HG03108 (cell line): ENCODE data around the gene CCDC12.

ENCODE experiments used
- ATAC-seq: cut with Tn5 transposase; IDR thresholded peaks from one replicate; pipeline ENCODE4 v1.9.1; 2021; ENCODE audit warnings: moderate library complexity; ENCODE audit not compliant: unreplicated experiment

Gene CCDC12

GRCh38 chr3:46878781-46879436 lies 97.6 kb downstream of the CCDC12 start:
- peak; percentile 57 for ATAC-seq

DNA sequence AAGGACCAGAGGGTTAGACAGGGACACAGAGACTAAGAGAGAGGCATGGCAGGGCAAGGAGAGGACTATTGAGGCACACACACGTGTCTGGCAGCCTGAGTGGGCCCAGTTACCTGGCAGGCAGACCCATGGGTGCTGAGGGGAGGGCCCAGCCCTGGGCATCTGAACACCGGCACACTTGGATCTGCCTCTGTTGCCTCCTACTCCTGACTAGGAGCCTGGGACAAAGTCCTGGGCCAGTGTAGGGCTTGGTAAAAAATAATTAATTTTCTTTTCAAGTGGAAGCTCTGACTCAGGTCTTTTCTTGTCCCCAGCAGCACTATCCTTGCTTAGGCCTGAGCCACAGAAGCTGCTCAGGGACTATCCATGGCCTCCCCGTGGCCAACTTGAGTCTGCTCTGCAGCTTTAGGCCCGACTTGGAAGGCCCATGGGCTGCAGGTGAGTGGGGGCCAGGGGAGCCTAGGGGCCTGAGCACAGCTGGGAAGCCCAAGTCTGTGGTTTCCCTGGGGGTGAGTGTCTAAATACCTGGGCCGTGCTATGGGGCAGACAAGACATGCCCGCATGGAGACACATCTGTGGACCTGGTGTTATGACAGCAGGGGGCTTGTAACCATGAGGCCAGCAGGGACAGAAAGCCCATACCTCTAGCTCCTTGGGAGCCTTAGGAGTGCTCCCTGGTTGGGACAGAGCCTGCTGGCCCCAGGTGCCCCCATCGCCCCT lies 99.0 kb downstream of the CCDC12 start, which contains the start of gene PTH1R:
TSS of gene PTH1R (plus strand) at position 316 of the 720 bp plus-strand sequence. CDS start 5,839 bp downstream, outside the sequence.
- ATAC-seq = no peak

DNA sequence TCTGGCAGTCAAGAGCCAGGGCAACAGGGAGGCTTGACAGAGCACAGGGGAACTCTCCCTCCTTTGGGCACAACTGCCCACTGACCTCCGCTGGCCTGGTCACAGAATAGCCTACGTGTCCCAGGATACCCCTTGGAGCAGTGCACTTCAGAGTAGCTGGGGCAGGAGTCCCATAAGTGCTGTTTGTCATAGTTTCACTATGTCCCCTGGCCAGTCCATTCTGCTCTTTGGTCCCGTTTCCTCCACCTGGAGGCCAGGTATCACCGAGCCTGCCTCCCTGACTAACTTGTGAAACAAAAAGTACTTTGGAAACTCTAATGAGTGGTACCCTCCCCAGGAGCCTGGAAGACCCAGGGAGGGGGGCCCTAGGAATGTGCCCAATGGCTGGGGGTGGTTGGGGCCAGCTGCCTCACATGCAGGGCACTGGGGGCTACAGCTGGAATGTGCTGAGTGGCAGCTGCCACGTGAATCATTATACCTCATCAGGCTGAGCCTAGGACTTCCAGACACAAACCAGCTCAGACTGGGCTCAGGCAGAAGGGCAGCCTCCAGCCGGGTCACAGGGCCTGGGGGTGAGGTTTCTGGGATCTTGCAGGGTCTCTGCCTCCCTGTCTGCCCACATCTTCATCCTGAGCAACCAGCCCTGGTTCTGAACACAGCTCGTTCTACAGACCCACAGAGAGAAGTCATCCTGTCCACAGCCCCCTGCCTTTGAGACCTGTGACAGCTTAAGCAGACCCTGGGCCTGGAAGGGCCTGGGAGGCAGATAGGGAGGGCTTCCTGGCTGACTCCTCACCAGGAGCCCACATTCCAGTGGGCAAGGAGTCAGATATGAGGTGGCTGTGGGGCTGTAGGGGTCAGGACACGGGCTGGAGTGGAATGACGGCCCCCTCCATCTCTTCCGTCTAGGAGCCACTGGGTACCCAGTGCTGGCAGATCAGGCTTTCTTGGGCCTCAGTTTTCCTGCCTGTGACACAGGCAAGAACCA lies 99.9 kb downstream of the CCDC12 start:
- no peak for ATAC-seq

DNA sequence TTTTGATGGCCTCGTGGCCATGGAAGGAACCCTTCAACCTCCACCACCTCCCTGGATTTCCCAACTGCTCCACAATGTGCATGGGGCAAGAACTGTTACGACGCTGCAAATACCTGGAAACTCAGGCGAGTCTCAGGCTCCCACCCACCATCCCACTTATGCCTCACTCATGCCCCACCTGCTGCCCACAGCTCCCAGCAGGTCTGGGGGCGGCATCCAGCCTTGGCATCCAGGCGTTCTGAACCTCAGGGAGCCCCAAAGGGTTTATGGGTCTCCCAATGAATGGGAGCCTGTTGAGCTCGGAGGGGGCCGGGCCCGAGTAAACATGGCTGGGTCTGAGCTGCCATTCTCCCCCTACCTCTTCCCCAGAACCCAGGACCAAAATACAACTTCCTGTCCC lies 101.0 kb downstream of the CCDC12 start:
- no peak for ATAC-seq

- ATAC-seq = no peak
Measured at GRCh38 chr3:46874430-46874829, 102.1 kb downstream of the CCDC12 start.

DNA sequence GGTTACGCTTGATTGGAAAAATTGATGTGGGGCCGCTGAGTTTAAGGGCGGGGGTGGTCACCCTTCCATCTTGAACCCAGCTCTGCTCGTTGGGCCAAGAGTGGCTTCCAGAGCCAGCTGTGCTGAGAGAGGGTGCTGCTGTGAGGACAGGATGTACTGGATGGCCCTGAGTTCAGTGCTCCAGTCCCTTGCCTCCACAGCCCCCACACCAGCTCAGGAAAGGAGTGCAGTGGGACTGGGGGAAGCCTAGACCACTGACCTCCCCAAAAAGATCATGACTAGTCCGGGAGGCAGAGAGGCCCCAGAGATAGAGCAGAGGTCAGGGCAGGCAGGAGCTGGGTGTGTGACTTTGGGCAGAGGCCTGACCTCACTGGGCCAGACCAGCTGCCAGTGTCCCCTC lies 103.0 kb downstream of the CCDC12 start:
- no peak for ATAC-seq
